AG09309 (cell line): ENCODE results near the gene RPEL1.

ENCODE experiments used
- DNase-seq: peaks from one replicate; pipeline ENCODE4 v3.0.0-alpha.2; 2010; ENCODE audit warnings: low read depth
- H3K4me3 ChIP-seq: 2 replicates; pipeline ENCODE4 v1.5.1; 2011; ENCODE audit warnings: mild to moderate bottlenecking, low read depth, low read length, moderate library complexity; ENCODE audit not compliant: control insufficient read depth
- CTCF ChIP-seq: IDR thresholded peaks from 2 replicates; pipeline ENCODE4 v1.5.1; 2011; ENCODE audit warnings: mild to moderate bottlenecking, low read depth, low read length, inconsistent platforms; ENCODE audit not compliant: insufficient read depth, control insufficient read depth; ENCODE audit errors: missing control alignments

RPEL1 gene

GRCh38 chr10:103238506-103239252 lies 7.0 kb upstream of the RPEL1 start:
- H3K4me3 ChIP-seq = no peak overlapping the region
- no peak for DNase-seq
- TF ChIP-seq CTCF = peak; percentile 76

GRCh38 chr10:103241262-103242011 lies 4.2 kb upstream of the RPEL1 start:
- H3K4me3 ChIP-seq = no peak overlapping the region
- no peak for TF ChIP-seq CTCF
- DNase-seq = no peak

DNA sequence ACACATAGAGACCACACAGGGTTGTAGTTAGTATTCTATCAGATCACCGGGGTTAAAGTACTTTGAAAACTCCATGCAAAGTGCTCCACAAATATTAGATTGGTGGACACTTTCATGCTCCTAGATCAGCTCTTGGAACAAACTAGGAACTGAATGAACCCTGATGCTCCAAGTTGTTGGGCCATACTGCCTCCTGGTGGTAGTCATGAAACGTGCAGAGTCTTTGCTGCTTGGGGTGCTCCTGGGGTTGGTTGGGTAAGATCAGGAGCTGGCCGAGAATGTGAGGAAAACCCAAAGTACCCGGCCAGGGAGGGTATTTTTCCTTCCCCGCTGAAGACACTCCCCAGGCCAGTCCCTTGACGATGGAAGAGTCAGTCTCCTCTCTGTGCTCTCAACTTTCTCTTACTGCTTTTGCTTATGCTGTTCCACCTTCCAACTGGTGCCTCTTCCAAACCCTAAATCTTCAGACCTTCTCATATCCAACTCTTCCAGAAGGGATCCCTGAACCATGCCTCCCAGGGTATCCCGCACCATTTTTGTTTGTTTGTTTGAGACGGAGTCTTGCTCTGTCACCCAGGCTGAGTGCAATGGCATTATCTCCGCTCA lies 918 bp upstream of the RPEL1 start:
- H3K4me3 ChIP-seq = no peak overlapping the region
- no peak for DNase-seq
- peak; percentile 92 for TF ChIP-seq CTCF

DNA sequence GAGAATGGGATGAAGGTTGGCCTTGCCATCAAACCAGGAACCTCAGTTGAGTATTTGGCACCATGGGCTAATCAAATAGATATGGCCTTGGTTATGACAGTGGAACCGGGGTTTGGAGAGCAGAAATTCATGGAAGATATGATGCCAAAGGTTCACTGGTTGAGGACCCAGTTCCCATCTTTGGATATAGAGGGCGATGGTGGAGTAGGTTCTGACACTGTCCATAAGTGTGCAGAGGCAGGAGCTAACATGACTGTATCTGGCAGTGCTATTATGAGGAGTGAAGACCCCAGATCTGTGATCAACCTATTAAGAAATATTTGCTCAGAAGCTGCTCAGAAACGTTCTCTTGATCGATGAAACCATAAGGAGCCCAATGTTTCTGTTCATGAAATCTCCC lies 637 bp downstream of the RPEL1 start:
- TF ChIP-seq CTCF = peak; percentile 39
- DNase-seq = no peak

DNA sequence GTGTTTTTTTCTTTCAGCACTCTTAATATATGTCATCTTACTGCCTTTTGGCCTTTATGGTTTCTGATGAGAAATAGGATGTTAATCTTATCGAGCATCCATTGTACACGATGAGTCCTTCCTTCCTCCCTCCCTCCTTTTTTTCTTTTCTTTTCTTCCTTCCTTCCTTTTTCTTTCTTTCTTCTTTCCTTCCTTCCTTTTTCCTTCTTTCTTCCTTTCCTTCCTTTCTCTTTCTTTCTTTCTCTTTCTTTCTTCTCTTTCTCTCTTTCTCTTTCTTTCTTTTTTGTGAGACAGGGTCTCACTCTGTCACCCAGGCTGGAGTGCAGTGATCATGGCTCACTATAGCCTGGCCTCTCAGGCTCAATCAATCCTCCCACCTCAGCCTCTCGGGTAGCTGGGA lies 8.4 kb downstream of the RPEL1 start:
- no peak for TF ChIP-seq CTCF
- no peak for DNase-seq
- no peak overlapping the region for H3K4me3 ChIP-seq

More for the DNA sequence above, 637 bp downstream of the RPEL1 start:
- no peak overlapping the region for H3K4me3 ChIP-seq

GRCh38 chr10:103254538-103255325 lies 9.0 kb downstream of the RPEL1 start:
- no peak for TF ChIP-seq CTCF
- DNase-seq = no peak
- H3K4me3 ChIP-seq = no peak overlapping the region
